CD14-positive monocyte (primary cell): ENCODE data around the gene ITPR2. TPM values are rescaled to one million over a fixed set of nuclear protein-coding genes. Genes with fewer than 3 reads are reported as not detected.

ENCODE experiments used
- DNase-seq, 3 donors: peaks; one replicate each; pipeline ENCODE4 v3.0.0-alpha.2; 2011 to 2022
- H2AFZ ChIP-seq: 2 replicates; pipeline ENCODE4 v1.6.0; 2012; ENCODE audit warnings: mild to moderate bottlenecking, low read depth, low read length, inconsistent platforms; ENCODE audit not compliant: insufficient read depth, poor library complexity, severe bottlenecking
- H3K27ac ChIP-seq, 2 donors: 1 replicate in 1 of 2; 2 replicates in 1 of 2; pipeline ENCODE4 v1.5.1; 2012 to 2013; ENCODE audit warnings: low read length in 2 of 2, control low read depth in 1 of 2, inconsistent platforms in 1 of 2, low read depth in 1 of 2, mild to moderate bottlenecking in 1 of 2
- H3K27me3 ChIP-seq, 2 donors: one replicate each; pipeline versions ENCODE4 v1.6.0 to v1.6.1; 2011 to 2013; ENCODE audit warnings: low read length in 2 of 2; ENCODE audit not compliant: control insufficient read depth in 2 of 2, insufficient read depth in 2 of 2
- H3K36me3 ChIP-seq, 2 donors: replicated peaks in 1 of 2; 1 replicate in 1 of 2; 2 replicates in 1 of 2; pipeline versions ENCODE4 v1.5.1 to v1.6.1; 2012 to 2013; ENCODE audit warnings: low read length in 2 of 2, control low read depth in 1 of 2, inconsistent platforms in 1 of 2, mild to moderate bottlenecking in 1 of 2; ENCODE audit not compliant: insufficient read depth in 2 of 2, control insufficient read depth in 1 of 2
- H3K4me1 ChIP-seq, 2 donors: 1 replicate in 1 of 2; 2 replicates in 1 of 2; pipeline versions ENCODE4 v1.5.1 to v1.6.1; 2012 to 2013; ENCODE audit warnings: low read length in 2 of 2, control low read depth in 1 of 2, inconsistent platforms in 1 of 2, mild to moderate bottlenecking in 1 of 2, moderate library complexity in 1 of 2; ENCODE audit not compliant: insufficient read depth in 2 of 2, control insufficient read depth in 1 of 2
- H3K4me2 ChIP-seq: replicated peaks from 2 replicates; pipeline ENCODE3; 2012; ENCODE audit warnings: low read length, moderate library complexity, mild to moderate bottlenecking; ENCODE audit not compliant: poor library complexity, severe bottlenecking; ENCODE audit errors: extremely low read depth
- H3K4me3 ChIP-seq, 3 experiments: fragments of 200-600 bp in 1 of 3; sonication (generic) in 1 of 3; replicated peaks in 1 of 3; 1 replicate in 2 of 3; 2 replicates in 1 of 3; pipeline ENCODE4 v1.5.1; 2011 to 2013; ENCODE audit warnings: low read length in 3 of 3, mild to moderate bottlenecking in 3 of 3, control low read depth in 2 of 3, low read depth in 2 of 3, inconsistent platforms in 1 of 3, moderate library complexity in 1 of 3
- H3K79me2 ChIP-seq: 2 replicates; pipeline ENCODE4 v1.6.0; 2012; ENCODE audit warnings: mild to moderate bottlenecking, control low read depth, inconsistent platforms, low read length, moderate library complexity; ENCODE audit not compliant: insufficient read depth
- H3K9ac ChIP-seq: 2 replicates; pipeline ENCODE4 v1.6.0; 2017; ENCODE audit warnings: low read length, mild to moderate bottlenecking; ENCODE audit not compliant: insufficient read depth, poor library complexity, severe bottlenecking
- H3K9me3 ChIP-seq, 2 donors: replicated peaks in 1 of 2; 1 replicate in 1 of 2; 2 replicates in 1 of 2; pipeline versions ENCODE4 v1.5.1 to v1.6.1; 2012 to 2013; ENCODE audit warnings: low read length in 2 of 2, control low read depth in 1 of 2; ENCODE audit not compliant: control insufficient read depth in 1 of 2, insufficient read depth in 1 of 2
- H4K20me1 ChIP-seq: 2 replicates; pipeline ENCODE4 v1.6.0; 2012; ENCODE audit warnings: mild to moderate bottlenecking, low read length, control low read depth, moderate library complexity; ENCODE audit not compliant: insufficient read depth
- H3K27ac Mint-ChIP-seq, 7 donors: one replicate each; pipeline ENCODE4 v1.8.0; 2020; ENCODE audit warnings: mild to moderate bottlenecking in 7 of 7, mixed read lengths in 7 of 7, moderate library complexity in 6 of 7, inconsistent platforms in 2 of 7
- H3K27me3 Mint-ChIP-seq, 3 donors: one replicate each; pipeline ENCODE4 v1.8.0; 2021 to 2022; ENCODE audit warnings: low read depth in 3 of 3, mild to moderate bottlenecking in 3 of 3, mixed read lengths in 3 of 3, moderate library complexity in 3 of 3, inconsistent platforms in 1 of 3
- H3K36me3 Mint-ChIP-seq, 2 donors: one replicate each; pipeline ENCODE4 v1.8.0; 2020; ENCODE audit warnings: mixed read lengths in 2 of 2, inconsistent platforms in 1 of 2, mild to moderate bottlenecking in 1 of 2
- H3K4me1 Mint-ChIP-seq: one replicate; pipeline ENCODE4 v1.8.0; 2020; ENCODE audit warnings: mild to moderate bottlenecking, mixed read lengths
- H3K4me3 Mint-ChIP-seq, 2 donors: one replicate each; pipeline ENCODE4 v1.8.0; 2020; ENCODE audit warnings: mild to moderate bottlenecking in 2 of 2, mixed read lengths in 2 of 2, moderate library complexity in 1 of 2
- H3K9me3 Mint-ChIP-seq, 7 donors: one replicate each; pipeline ENCODE4 v1.8.0; 2020 to 2022; ENCODE audit warnings: mixed read lengths in 7 of 7, mild to moderate bottlenecking in 6 of 7, moderate library complexity in 6 of 7, inconsistent platforms in 2 of 7
- WGBS: methylation state at CpG from one replicate; pipeline ENCODE4 v1.1.5; 2013; ENCODE audit warnings: missing lambda C conversion rate; ENCODE audit not compliant: insufficient coverage; 5-methylcytosine and 5-hydroxymethylcytosine counted together
- intact Hi-C, 2 donors: fragments of 100-400 bp; cut with micrococcal nuclease; formaldehyde crosslinking; loops; one replicate each; pipeline versions ENCODE4 v1.15.0 to v1.15.1; 2023
- polyA plus RNA-seq, 3 donors: library from polyadenylated mRNA; depleted of rRNA in 1 of 3; unstranded in 2 of 3; stranded (reverse) in 1 of 3; fragments of 300-500 nt in 2 of 3; fragments of >200 nt in 1 of 3; fragmentation: Illumina TruSeq in 2 of 3; gene quantifications; 1 replicate in 2 of 3; 2 replicates in 1 of 3; pipeline ENCODE4 v1.2.3, GENCODE V29; 2012 to 2021
- TF ChIP-seq, protein P1 (sequence below): fragments of 200-600 bp; IDR thresholded peaks from one replicate; pipeline ENCODE4 v1.8.0; 2022; ENCODE audit warnings: antibody characterized with exemption, mild to moderate bottlenecking

ITPR2 gene
- polyA plus RNA-seq, 3 donors = 2.7 to 6.4 (median 5.7) TPM

GRCh38 chr12:26705851-26706250 lies 127.1 kb downstream of the ITPR2 start:
- TF ChIP-seq, protein P1, sequence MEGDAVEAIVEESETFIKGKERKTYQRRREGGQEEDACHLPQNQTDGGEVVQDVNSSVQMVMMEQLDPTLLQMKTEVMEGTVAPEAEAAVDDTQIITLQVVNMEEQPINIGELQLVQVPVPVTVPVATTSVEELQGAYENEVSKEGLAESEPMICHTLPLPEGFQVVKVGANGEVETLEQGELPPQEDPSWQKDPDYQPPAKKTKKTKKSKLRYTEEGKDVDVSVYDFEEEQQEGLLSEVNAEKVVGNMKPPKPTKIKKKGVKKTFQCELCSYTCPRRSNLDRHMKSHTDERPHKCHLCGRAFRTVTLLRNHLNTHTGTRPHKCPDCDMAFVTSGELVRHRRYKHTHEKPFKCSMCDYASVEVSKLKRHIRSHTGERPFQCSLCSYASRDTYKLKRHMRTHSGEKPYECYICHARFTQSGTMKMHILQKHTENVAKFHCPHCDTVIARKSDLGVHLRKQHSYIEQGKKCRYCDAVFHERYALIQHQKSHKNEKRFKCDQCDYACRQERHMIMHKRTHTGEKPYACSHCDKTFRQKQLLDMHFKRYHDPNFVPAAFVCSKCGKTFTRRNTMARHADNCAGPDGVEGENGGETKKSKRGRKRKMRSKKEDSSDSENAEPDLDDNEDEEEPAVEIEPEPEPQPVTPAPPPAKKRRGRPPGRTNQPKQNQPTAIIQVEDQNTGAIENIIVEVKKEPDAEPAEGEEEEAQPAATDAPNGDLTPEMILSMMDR = no peak
- Histone ChIP-seq H3K27ac (no peak overlapping the region), H2AFZ (no peak overlapping the region)

GRCh38 chr12:26704684-26705460 lies 128.1 kb downstream of the ITPR2 start:
- Mint-ChIP-seq H3K27ac (no peak overlapping the region), H3K36me3 (peaks cover 7 to 20% of the 10 kb centered on the region in 2 donors), H3K27me3 (no peaks in the 10 kb centered on the region), H3K4me1 (peaks cover 5% of the 10 kb centered on the region), H3K9me3 (peaks cover 0 to 3% (median 0%) of the 10 kb centered on the region in 7 donors), H3K4me3 (no peak overlapping the region)
- peaks cover 7% of the 10 kb centered on the region for H4K20me1 ChIP-seq
- no peak overlapping the region for H3K4me3 ChIP-seq
- H3K4me1 ChIP-seq = peaks cover 15 to 19% of the 10 kb centered on the region in 2 donors
- no peaks in the 10 kb centered on the region for H3K9me3 ChIP-seq
- WGBS = 0% methylated on average over 1 of the region's 2 CpGs
- no peak overlapping the region for H3K9ac ChIP-seq
- H3K27me3 ChIP-seq = no peaks in the 10 kb centered on the region
- H2AFZ ChIP-seq = no peak overlapping the region
- intact Hi-C loops = no loop called here
- no peak overlapping the region for H3K27ac ChIP-seq
- TF ChIP-seq, protein P1 = no peak
- no peaks in the 10 kb centered on the region for H3K79me2 ChIP-seq
- peak; percentile 29 to 59 (median 34) for DNase-seq
- H3K4me2 ChIP-seq = no peak overlapping the region
- peaks cover 2 to 11% of the 10 kb centered on the region in 2 donors for H3K36me3 ChIP-seq

More at GRCh38 chr12:26705851-26706250, 127.1 kb downstream of the ITPR2 start:
- no peak overlapping the region for H3K27ac Mint-ChIP-seq
- H3K4me3 Mint-ChIP-seq = no peak overlapping the region
- no peaks in the 10 kb centered on the region for H3K9me3 ChIP-seq
- intact Hi-C loops = no loop called here
- DNase-seq = no peak
- peaks cover 2 to 15% of the 10 kb centered on the region in 2 donors for H3K36me3 ChIP-seq
- no peaks in the 10 kb centered on the region for H3K27me3 Mint-ChIP-seq
- peaks cover 15 to 19% of the 10 kb centered on the region in 2 donors for H3K4me1 ChIP-seq
- peaks cover 7% of the 10 kb centered on the region for H4K20me1 ChIP-seq
- no peak overlapping the region for H3K9ac ChIP-seq
- peaks cover 0 to 3% (median 0%) of the 10 kb centered on the region in 7 donors for H3K9me3 Mint-ChIP-seq
- no peak overlapping the region for H3K4me2 ChIP-seq
- H3K27me3 ChIP-seq = no peaks in the 10 kb centered on the region
- H3K4me3 ChIP-seq = no peak overlapping the region
- peaks cover 2% of the 10 kb centered on the region for H3K4me1 Mint-ChIP-seq
- WGBS = no CpG with 5 or more reads among the region's 2 CpGs
- peaks cover 11 to 24% of the 10 kb centered on the region in 2 donors for H3K36me3 Mint-ChIP-seq
- no peaks in the 10 kb centered on the region for H3K79me2 ChIP-seq
